Adrenal gland (tissue), 12 donors: ENCODE results near the gene UXT. TPM values are rescaled to one million over a fixed set of nuclear protein-coding genes. Genes with fewer than 3 reads are reported as not detected.

Experiments
- DNase-seq, 7 donors: peaks; one replicate each; pipeline ENCODE4 v3.0.0-alpha.2; 2019 to 2020
- H3K27ac ChIP-seq, 5 donors: fragments of 200-600 bp; sonication (generic) in 4 of 5; 1 replicate in 3 of 5; 2 replicates in 2 of 5; pipeline versions ENCODE4 v1.5.1 to v1.8.0; 2016 to 2020; ENCODE audit warnings: mild to moderate bottlenecking in 1 of 5
- H3K27me3 ChIP-seq: fragments of 200-600 bp; 2 replicates; pipeline ENCODE4 v1.8.0; 2021
- H3K36me3 ChIP-seq, 2 donors: fragments of 200-600 bp; replicated peaks in 1 of 2; 1 replicate in 1 of 2; 2 replicates in 1 of 2; pipeline versions ENCODE4 v1.5.1 to v1.8.0; 2018 to 2022
- H3K4me1 ChIP-seq, 2 donors: fragments of 200-600 bp; replicated peaks in 1 of 2; 1 replicate in 1 of 2; 2 replicates in 1 of 2; pipeline versions ENCODE4 v1.5.1 to v1.8.0; 2018 to 2021
- H3K4me3 ChIP-seq, 4 donors: fragments of 200-600 bp; sonication (generic) in 3 of 4; one replicate each; pipeline ENCODE4 v1.5.1; 2016 to 2018
- H3K9me3 ChIP-seq, 3 donors: fragments of 200-600 bp; sonication (generic) in 1 of 3; replicated peaks in 1 of 3; 1 replicate in 2 of 3; 2 replicates in 1 of 3; pipeline versions ENCODE4 v1.5.1 to v1.8.0; 2016 to 2021
- POLR2A ChIP-seq, 2 donors: fragments of 450-650 bp; IDR thresholded peaks; one replicate each; pipeline ENCODE4 v1.6.1; 2017; ENCODE audit warnings: antibody characterized with exemption in 2 of 2, mild to moderate bottlenecking in 2 of 2, moderate library complexity in 1 of 2
- WGBS, 4 donors: extraction: QIAGEN DNeasy Blood & Tissue Kit in 2 of 4; methylation state at CpG; one replicate each; pipeline versions ENCODE4 v1.1.5 to v1.1.7; 2013 to 2017; 5-methylcytosine and 5-hydroxymethylcytosine counted together
- intact Hi-C, 2 donors: fragments of 100-400 bp; cut with DNase I; formaldehyde crosslinking; loops; one replicate each; pipeline versions ENCODE4 v1.14.1 to v1.15.0; 2022 to 2023
- polyA plus RNA-seq, 3 donors: library from polyadenylated mRNA; stranded (reverse); fragments of 200-250 nt in 2 of 3; fragments of 350-450 nt in 1 of 3; fragmentation: Illumina TruSeq in 1 of 3; extraction: RNeasy Lipid Tissue Mini Kit (QIAGEN cat#74804) in 1 of 3; gene quantifications; one replicate each; pipeline ENCODE4 v1.2.3, GENCODE V29; 2013 to 2014
- total RNA-seq, 9 donors: library from RNA; depleted of rRNA in 4 of 9; stranded (reverse); fragments of >200 nt in 4 of 9; fragments of 120-200 nt in 1 of 9; fragmentation: NEBNext Ultra II Directional in 1 of 9; extraction: Animal tissue kit (Norgen Biotek cat#: 25700) in 1 of 9; gene quantifications; one replicate each; pipeline versions ENCODE4 v1.1.0 to v1.2.4, GENCODE V29; 2013 to 2023
- TF ChIP-seq, protein P1 (sequence below), 6 experiments: fragments of 450-650 bp in 4 of 6; fragments of 200-600 bp in 2 of 6; sonication (generic) in 1 of 6; IDR thresholded peaks; 1 replicate in 5 of 6; 2 replicates in 1 of 6; pipeline versions ENCODE4 v1.5.1 to v1.8.0; 2016 to 2021; ENCODE audit warnings: antibody characterized with exemption in 6 of 6, mild to moderate bottlenecking in 2 of 6, moderate library complexity in 1 of 6
- donor health status: healthy with polysubstance abuse.
- donor health status: Bipolar disorder and iron deficiency.
- donor health status: DM: yes; HTN: yes; CAD: no.
- donor health status: DM: no; HTN: no; CAD: no.
- donor health status: DM: no; HTN: no; CAD: no.
- donor health status: DM: yes; HTN: yes; CAD: no.

UXT gene
- total and polyA plus RNA-seq, 12 donors = 120 to 176 (median 151) TPM

- DNase-seq = peak in 4 of 7 donors; percentile 32 to 75 (median 37)
- intact Hi-C loops = no loop called here
- no peak overlapping the region for H3K27ac ChIP-seq
- 52 to 79% (median 57%) methylated on average over 6 to 31 of the region's 31 CpGs for WGBS, 4 donors
- peaks cover 0 to 35% of the 10 kb centered on the region in 2 donors for H3K36me3 ChIP-seq
- H3K4me3 ChIP-seq = peak overlapping the region in 1 of 4 donors; percentile 19
- TF ChIP-seq POLR2A (IDR thresholded peaks at IDR 0.05) = no peak
- TF ChIP-seq, protein P1, sequence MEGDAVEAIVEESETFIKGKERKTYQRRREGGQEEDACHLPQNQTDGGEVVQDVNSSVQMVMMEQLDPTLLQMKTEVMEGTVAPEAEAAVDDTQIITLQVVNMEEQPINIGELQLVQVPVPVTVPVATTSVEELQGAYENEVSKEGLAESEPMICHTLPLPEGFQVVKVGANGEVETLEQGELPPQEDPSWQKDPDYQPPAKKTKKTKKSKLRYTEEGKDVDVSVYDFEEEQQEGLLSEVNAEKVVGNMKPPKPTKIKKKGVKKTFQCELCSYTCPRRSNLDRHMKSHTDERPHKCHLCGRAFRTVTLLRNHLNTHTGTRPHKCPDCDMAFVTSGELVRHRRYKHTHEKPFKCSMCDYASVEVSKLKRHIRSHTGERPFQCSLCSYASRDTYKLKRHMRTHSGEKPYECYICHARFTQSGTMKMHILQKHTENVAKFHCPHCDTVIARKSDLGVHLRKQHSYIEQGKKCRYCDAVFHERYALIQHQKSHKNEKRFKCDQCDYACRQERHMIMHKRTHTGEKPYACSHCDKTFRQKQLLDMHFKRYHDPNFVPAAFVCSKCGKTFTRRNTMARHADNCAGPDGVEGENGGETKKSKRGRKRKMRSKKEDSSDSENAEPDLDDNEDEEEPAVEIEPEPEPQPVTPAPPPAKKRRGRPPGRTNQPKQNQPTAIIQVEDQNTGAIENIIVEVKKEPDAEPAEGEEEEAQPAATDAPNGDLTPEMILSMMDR (IDR thresholded peaks at IDR 0.05) = peak in 2 of 6 experiments; percentile 9 to 28
- no peaks in the 10 kb centered on the region for H3K9me3 ChIP-seq
- no peaks in the 10 kb centered on the region for H3K4me1 ChIP-seq
- no peaks in the 10 kb centered on the region for H3K27me3 ChIP-seq
Observed at GRCh38 chrX:47637546-47638195, 21.3 kb downstream of the UXT start.

DNA sequence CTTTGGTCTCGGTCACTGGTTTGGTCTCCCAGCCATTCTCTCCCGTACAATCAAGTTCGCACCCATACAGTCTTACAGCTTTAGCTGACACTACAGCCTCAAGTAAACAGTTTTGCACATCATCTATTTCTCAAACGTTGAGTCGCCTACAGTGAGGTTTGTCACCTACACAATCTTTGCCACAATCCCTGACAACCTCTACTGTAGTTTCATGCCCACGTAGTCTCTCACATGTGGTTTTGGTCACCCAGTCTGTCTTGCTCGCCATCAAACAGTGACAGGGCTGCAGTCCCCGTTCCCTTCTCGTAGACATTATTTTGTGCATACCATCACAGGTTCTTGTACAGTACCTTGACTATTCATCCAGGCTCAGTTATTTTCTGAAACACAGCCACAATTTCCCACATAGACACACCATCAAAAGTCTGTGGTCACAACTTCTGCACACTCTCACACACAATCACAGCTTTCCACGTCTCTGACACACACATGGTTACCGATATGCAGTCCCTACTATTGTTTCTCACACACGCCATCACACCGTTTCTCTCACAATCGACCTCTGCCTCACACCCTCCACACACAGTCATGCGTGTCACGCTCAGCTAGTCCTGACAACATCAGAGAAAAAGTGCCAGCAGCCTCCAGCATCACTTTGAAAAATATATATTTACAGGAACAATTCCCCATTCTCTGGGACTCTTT, 24.0 kb downstream of the UXT start:
- H3K36me3 ChIP-seq = peaks cover 0 to 26% of the 10 kb centered on the region in 2 donors
- no peaks in the 10 kb centered on the region for H3K4me1 ChIP-seq
- H3K4me3 ChIP-seq = no peak overlapping the region
- no peaks in the 10 kb centered on the region for H3K9me3 ChIP-seq
- intact Hi-C loops = no loop called here
- H3K27me3 ChIP-seq = no peaks in the 10 kb centered on the region
- TF ChIP-seq, protein P1 (IDR thresholded peaks at IDR 0.05) = no peak
- no peak for TF ChIP-seq POLR2A (IDR thresholded peaks at IDR 0.05)
- no peak for DNase-seq
- H3K27ac ChIP-seq = no peak overlapping the region
- WGBS, 4 donors = 79 to 84% (median 83%) methylated on average over 16 of the region's 16 CpGs

GRCh38 chrX:47633689-47634590, 25.0 kb downstream of the UXT start:
- DNase-seq = peak in 1 of 7 donors; percentile 39
- H3K27me3 ChIP-seq = no peaks in the 10 kb centered on the region
- peaks cover 0 to 18% of the 10 kb centered on the region in 2 donors for H3K36me3 ChIP-seq
- H3K4me3 ChIP-seq = no peak overlapping the region
- no peaks in the 10 kb centered on the region for H3K4me1 ChIP-seq
- intact Hi-C loops = no loop called here
- H3K9me3 ChIP-seq = no peaks in the 10 kb centered on the region
- 55 to 62% (median 59%) methylated on average over 14 of the region's 14 CpGs for WGBS, 4 donors
- TF ChIP-seq, protein P1 (IDR thresholded peaks at IDR 0.05) = no peak
- TF ChIP-seq POLR2A (IDR thresholded peaks at IDR 0.05) = no peak
- no peak overlapping the region for H3K27ac ChIP-seq

DNA sequence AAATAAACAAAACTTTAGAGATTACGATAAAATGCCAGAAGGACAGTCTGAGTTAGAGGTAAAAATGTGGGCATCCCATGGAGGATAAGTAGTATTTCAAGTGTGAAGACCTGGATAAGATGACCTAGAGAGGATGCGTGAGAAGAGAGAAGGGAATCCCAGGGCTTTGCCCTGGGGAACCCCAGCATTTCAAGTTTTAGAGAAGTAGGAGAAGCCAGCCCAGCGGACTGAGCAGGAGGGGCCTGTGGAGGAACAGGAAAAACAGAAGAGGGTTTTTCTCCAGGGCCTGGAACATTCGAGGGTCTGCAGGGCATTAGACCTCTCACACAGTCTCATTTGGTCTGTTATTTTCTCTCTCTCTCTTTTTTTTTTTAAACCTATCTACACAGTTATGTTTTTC, 26.3 kb downstream of the UXT start:
- no peak overlapping the region for H3K4me3 ChIP-seq
- intact Hi-C loops = no loop called here
- no peak for DNase-seq
- TF ChIP-seq, protein P1 (IDR thresholded peaks at IDR 0.05) = no peak
- TF ChIP-seq POLR2A (IDR thresholded peaks at IDR 0.05) = no peak
- no peak overlapping the region for H3K27ac ChIP-seq
- H3K36me3 ChIP-seq = peaks cover 0 to 12% of the 10 kb centered on the region in 2 donors
- WGBS, 4 donors = 62 to 73% (median 64%) methylated on average over 4 of the region's 4 CpGs
- no peaks in the 10 kb centered on the region for H3K4me1 ChIP-seq
- H3K27me3 ChIP-seq = no peaks in the 10 kb centered on the region
- H3K9me3 ChIP-seq = no peaks in the 10 kb centered on the region
